Inferior parietal cortex (tissue), 1 donor: ENCODE measurements around the gene CHCHD6.

ENCODE experiments used
- DNase-seq: peaks from one replicate; pipeline ENCODE4 v3.0.0-alpha.2; 2016; ENCODE audit errors: extremely low spot score

CHCHD6 gene

GRCh38 chr3:126704494-126705214 lies 614 bp downstream of the CHCHD6 start:
- no peak for DNase-seq

GRCh38 chr3:126706631-126707030 lies 2.6 kb downstream of the CHCHD6 start:
- no peak for DNase-seq

GRCh38 chr3:126711121-126711760 lies 7.2 kb downstream of the CHCHD6 start:
- DNase-seq: no peak

- no peak for DNase-seq
Observed at GRCh38 chr3:126713199-126713598, 9.2 kb downstream of the CHCHD6 start.

GRCh38 chr3:126714276-126714900 lies 10.3 kb downstream of the CHCHD6 start:
- DNase-seq: peak; percentile 19

GRCh38 chr3:126714921-126715320 lies 10.9 kb downstream of the CHCHD6 start:
- no peak for DNase-seq

- DNase-seq: no peak
Observed at GRCh38 chr3:126715432-126715831, 11.4 kb downstream of the CHCHD6 start.

- DNase-seq: no peak
Observed at GRCh38 chr3:126716057-126716456, 12.0 kb downstream of the CHCHD6 start.

- DNase-seq: no peak
Observed at GRCh38 chr3:126718561-126719445, 14.8 kb downstream of the CHCHD6 start.

- no peak for DNase-seq
Observed at GRCh38 chr3:126720596-126720995, 16.6 kb downstream of the CHCHD6 start.

- DNase-seq: no peak
Observed at GRCh38 chr3:126721246-126721645, 17.2 kb downstream of the CHCHD6 start.

GRCh38 chr3:126723237-126723636 lies 19.2 kb downstream of the CHCHD6 start:
- no peak for DNase-seq

- no peak for DNase-seq
Observed at GRCh38 chr3:126723801-126724200, 19.8 kb downstream of the CHCHD6 start.

- DNase-seq: no peak
Observed at GRCh38 chr3:126728680-126729079, 24.6 kb downstream of the CHCHD6 start.

- DNase-seq: no peak
Observed at GRCh38 chr3:126730376-126730775, 26.3 kb downstream of the CHCHD6 start.

- no peak for DNase-seq
Observed at GRCh38 chr3:126731044-126731443, 27.0 kb downstream of the CHCHD6 start.

GRCh38 chr3:126732281-126733060 lies 28.4 kb downstream of the CHCHD6 start:
- no peak for DNase-seq

- DNase-seq: no peak
Observed at GRCh38 chr3:126733061-126733430, 29.0 kb downstream of the CHCHD6 start.

- no peak for DNase-seq
Observed at GRCh38 chr3:126734106-126734723, 30.2 kb downstream of the CHCHD6 start.

GRCh38 chr3:126737527-126737926 lies 33.5 kb downstream of the CHCHD6 start:
- DNase-seq: no peak

- DNase-seq: no peak
Observed at GRCh38 chr3:126742057-126742456, 38.0 kb downstream of the CHCHD6 start.
